A673 (cell line): Measurements from ENCODE around the gene EPHB3. TPM values are rescaled to one million over a fixed set of nuclear protein-coding genes. Genes with fewer than 3 reads are reported as not detected.

Experiments used
- BruUV-seq: library from RNA; stranded (reverse); fragments of 400-500 nt; replicated peaks from 2 replicates; lab custom pipeline; 2021; lab: Mats Ljungman, UMichigan
- CTCF ChIA-PET: fragments of 300-600 bp; sonication (Branson Sonifier 250); formaldehyde crosslinking; loops from one replicate; lab custom pipeline; 2022; ENCODE audit warnings: antibody characterized with exemption; lab: Charles Lee
- POLR2A ChIA-PET: fragments of 300-600 bp; sonication (Branson Sonifier 250); formaldehyde crosslinking; loops from one replicate; lab custom pipeline; 2022; ENCODE audit warnings: antibody characterized with exemption; ENCODE audit not compliant: low non-redundant PET; lab: Charles Lee
- DNase-seq: peaks from one replicate; pipeline ENCODE4 v3.0.0-alpha.2; 2015; ENCODE audit warnings: low spot score
- H3K27ac ChIP-seq: fragments of 200-600 bp; sonication (generic); 2 replicates; pipeline ENCODE4 v1.5.1; 2016; ENCODE audit warnings: mixed run types, low read depth, mild to moderate bottlenecking, mixed read lengths, antibody characterized with exemption, low read length; ENCODE audit not compliant: poor library complexity, severe bottlenecking
- H3K27me3 ChIP-seq: fragments of 200-600 bp; sonication (generic); replicated peaks from 2 replicates; pipeline ENCODE4 v1.6.1; 2017; ENCODE audit warnings: mixed run types, low read depth, mild to moderate bottlenecking, mixed read lengths, antibody characterized with exemption, low read length; ENCODE audit not compliant: insufficient read depth, poor library complexity
- H3K36me3 ChIP-seq: fragments of 200-600 bp; sonication (generic); 2 replicates; pipeline ENCODE4 v1.6.1; 2016; ENCODE audit warnings: mixed run types, mild to moderate bottlenecking, mixed read lengths, antibody characterized with exemption, low read length; ENCODE audit not compliant: insufficient read depth, poor library complexity, severe bottlenecking
- H3K4me1 ChIP-seq: fragments of 200-600 bp; sonication (generic); 2 replicates; pipeline ENCODE4 v1.6.1; 2017; ENCODE audit warnings: mixed run types, mild to moderate bottlenecking, mixed read lengths, antibody characterized with exemption, low read length; ENCODE audit not compliant: insufficient read depth, poor library complexity, severe bottlenecking
- H3K4me3 ChIP-seq: fragments of 200-600 bp; sonication (generic); 2 replicates; pipeline ENCODE4 v1.5.1; 2016; ENCODE audit warnings: low read depth, mixed run types, mild to moderate bottlenecking, mixed read lengths, low read length; ENCODE audit not compliant: poor library complexity, severe bottlenecking
- H3K9me3 ChIP-seq: fragments of 200-600 bp; sonication (generic); 2 replicates; pipeline ENCODE4 v1.6.1; 2016; ENCODE audit warnings: mixed run types, low read depth, mild to moderate bottlenecking, mixed read lengths, antibody characterized with exemption, low read length; ENCODE audit not compliant: poor library complexity, severe bottlenecking
- EZH2 ChIP-seq: fragments of 200-600 bp; sonication (generic); IDR thresholded peaks from 2 replicates; pipeline ENCODE4 v1.6.1; 2017; ENCODE audit warnings: borderline replicate concordance, low read depth, mild to moderate bottlenecking, mixed read lengths, antibody characterized with exemption, low read length; ENCODE audit not compliant: poor library complexity, severe bottlenecking
- intact Hi-C: fragments of 100-400 bp; cut with micrococcal nuclease; formaldehyde crosslinking; loops from one replicate; pipeline ENCODE4 v1.10.0; 2022; ENCODE audit not compliant: unreplicated experiment
- total RNA-seq: library from RNA; stranded (reverse); gene quantifications from 2 replicates; pipeline ENCODE4 v1.2.3, GENCODE V29; 2021
- TF ChIP-seq, protein P1 (sequence below): fragments of 300-800, 200-600 bp; sonication (generic); conservative IDR thresholded peaks from 2 replicates; pipeline ENCODE4 v1.5.1; 2017; ENCODE audit warnings: low read depth, mild to moderate bottlenecking, antibody characterized with exemption, low read length, moderate library complexity, mixed read lengths

The EPHB3 gene
- total RNA-seq, 1 experiment from 2014 or later = 15.6 TPM

DNA sequence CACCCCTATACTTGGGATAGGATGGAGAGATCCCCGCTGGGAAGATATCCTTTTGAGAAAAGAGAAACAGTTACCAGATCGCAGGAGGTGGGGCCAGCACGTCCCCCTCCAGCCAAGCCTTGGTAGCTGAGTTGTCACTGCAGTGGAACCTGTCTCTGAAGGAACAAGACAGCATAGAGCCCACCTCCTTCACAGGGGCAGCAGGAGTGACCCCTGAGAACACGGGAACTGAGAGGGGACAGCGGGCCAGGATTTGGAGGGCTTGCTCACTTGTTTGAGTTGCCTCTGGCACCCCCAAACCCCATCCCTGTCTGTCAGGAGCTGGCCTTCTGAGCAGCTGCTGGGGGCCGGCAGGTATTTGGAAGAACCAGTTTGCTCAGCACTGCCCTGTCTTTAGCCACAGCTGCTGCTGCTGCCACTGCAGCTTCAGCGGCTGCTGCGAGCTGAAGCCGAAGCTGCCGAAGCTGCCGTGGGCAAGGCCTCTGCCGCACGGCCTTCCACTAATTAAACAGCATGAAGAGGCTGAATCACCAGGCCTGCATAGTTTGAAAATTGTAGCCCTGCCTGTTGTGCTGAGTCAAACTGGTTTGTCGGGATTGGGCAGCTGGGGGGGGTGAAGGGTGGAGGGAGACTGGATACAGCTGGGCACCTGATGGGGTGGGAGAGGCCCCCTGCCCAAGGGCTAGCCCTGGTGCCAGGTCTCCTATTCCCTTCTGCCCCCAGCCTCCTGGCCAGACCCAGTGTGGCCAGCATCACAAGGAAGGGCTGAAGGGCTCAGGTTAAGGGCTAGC is 4.0 kb downstream of the EPHB3 start:
- Histone ChIP-seq H3K4me3 (peak overlapping the region; percentile 18), H3K4me1 (peaks cover 35% of the 10 kb centered on the region), H3K36me3 (no peaks in the 10 kb centered on the region), H3K27me3 (no peaks in the 10 kb centered on the region), H3K9me3 (no peaks in the 10 kb centered on the region), H3K27ac (peak overlapping the region; percentile 61)
- intact Hi-C loops = no loop called here
- no peak for TF ChIP-seq EZH2
- TF ChIP-seq, protein P1, sequence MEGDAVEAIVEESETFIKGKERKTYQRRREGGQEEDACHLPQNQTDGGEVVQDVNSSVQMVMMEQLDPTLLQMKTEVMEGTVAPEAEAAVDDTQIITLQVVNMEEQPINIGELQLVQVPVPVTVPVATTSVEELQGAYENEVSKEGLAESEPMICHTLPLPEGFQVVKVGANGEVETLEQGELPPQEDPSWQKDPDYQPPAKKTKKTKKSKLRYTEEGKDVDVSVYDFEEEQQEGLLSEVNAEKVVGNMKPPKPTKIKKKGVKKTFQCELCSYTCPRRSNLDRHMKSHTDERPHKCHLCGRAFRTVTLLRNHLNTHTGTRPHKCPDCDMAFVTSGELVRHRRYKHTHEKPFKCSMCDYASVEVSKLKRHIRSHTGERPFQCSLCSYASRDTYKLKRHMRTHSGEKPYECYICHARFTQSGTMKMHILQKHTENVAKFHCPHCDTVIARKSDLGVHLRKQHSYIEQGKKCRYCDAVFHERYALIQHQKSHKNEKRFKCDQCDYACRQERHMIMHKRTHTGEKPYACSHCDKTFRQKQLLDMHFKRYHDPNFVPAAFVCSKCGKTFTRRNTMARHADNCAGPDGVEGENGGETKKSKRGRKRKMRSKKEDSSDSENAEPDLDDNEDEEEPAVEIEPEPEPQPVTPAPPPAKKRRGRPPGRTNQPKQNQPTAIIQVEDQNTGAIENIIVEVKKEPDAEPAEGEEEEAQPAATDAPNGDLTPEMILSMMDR = no peak
- POLR2A ChIA-PET = no interaction called here
- no TSS peak for BruUV-seq
- CTCF ChIA-PET = interaction anchor here (0.7 kb wide), 1 partner anchor 201 kb away, joined by 3 read pairs; no protein-coding TSS in a partner anchor
- peak; percentile 67 for DNase-seq

DNA sequence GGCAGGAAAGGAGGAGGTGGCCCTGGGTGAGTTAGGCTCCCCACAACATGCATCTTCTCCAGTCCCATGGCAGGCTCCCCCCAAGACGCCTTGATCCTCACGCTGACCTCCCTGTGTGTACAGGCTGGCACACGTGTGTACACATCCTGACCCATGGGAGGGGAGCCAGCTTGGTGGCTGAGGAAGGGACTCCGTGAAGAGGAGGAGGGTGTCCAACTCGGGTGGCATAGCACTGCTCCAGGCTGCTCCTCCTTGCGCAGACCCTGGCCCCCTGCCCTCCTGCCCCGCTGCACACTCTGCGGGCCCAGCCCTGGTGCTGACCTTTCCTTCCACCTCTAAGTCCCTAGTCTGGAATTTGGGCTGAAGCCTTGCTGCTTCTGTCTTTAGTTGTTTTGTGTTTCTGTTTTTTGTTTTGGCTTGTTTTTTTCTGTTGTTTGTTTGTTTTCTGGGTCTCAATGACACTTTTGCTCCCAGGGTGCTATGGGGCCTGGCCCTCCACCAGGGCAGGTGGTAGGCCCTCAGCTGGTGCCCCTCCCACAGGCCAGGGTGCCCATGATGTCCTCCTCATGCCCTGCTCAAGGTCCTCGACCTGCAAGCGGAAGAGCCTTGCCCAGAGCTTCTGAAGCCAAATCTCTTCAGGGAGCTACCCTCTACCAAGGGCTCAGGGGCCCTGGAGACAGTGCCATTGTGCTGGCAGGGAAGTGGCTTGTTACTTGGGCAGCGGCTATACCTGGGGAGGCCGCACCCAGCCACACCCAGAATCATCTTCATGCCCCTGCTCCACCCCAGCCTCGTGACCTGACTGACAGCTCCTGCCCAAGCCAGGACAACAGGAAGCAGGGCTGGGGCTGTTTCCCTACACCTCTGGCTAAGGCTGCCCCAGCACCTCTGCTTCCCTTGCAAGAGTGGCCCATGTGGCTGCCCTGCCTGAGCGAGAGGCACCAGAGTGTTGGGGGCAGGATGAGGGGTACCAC is 5.1 kb downstream of the EPHB3 start:
- ChIA-PET CTCF (no interaction called here), POLR2A (no interaction called here)
- Histone ChIP-seq H3K4me3 (no peak overlapping the region), H3K27me3 (no peaks in the 10 kb centered on the region), H3K9me3 (no peaks in the 10 kb centered on the region), H3K27ac (peak overlapping the region; percentile 61), H3K36me3 (no peaks in the 10 kb centered on the region), H3K4me1 (peaks cover 35% of the 10 kb centered on the region)
- TF ChIP-seq EZH2 = no peak
- TF ChIP-seq, protein P1 = no peak
- DNase-seq = no peak
- BruUV-seq = no TSS peak
- intact Hi-C loops = no loop called here

DNA sequence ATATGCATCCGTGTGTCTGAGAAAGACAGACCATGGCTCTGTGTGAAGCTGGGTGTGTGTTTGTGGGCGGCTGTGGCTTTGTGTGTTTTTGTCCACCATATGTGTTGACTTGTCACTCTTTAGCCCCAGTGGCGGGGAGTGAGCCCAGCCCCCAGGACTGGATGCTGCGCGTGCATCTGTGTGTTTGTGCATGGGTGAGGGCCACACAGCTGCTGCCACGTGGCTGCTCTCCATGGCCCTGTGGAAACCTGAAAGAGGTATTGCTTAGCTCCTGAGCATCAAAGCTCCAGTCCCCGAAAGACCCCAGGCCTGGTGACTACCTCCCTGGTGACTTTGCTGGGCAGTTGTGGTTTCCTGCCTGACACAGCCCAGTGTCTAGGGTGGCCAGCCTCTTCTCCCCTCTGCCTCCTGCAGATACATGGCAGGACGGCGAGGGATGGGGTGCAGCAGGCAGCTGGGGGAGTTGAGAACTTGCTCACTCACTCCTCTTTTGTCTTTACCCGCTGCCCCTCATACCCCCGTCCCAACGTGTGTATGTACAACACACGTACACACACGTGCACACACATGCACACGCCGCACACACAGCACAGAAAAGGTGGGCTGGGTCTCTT is 6.5 kb downstream of the EPHB3 start:
- H3K27me3 ChIP-seq = no peaks in the 10 kb centered on the region
- H3K4me3 ChIP-seq = peak overlapping the region; percentile 57

More for the DNA sequence above, 6.5 kb downstream of the EPHB3 start:
- Histone ChIP-seq H3K36me3 (no peaks in the 10 kb centered on the region), H3K27ac (peak overlapping the region; percentile 59), H3K9me3 (no peaks in the 10 kb centered on the region), H3K4me1 (peaks cover 35% of the 10 kb centered on the region)
- no TSS peak for BruUV-seq
- no peak for TF ChIP-seq EZH2
- TF ChIP-seq, protein P1 = no peak
- intact Hi-C loops = no loop called here
- DNase-seq = no peak
- POLR2A ChIA-PET = no interaction called here
- CTCF ChIA-PET = no interaction called here
